Tibial nerve (tissue), 4 donors: ENCODE measurements around the gene HDGF. TPM values are rescaled to one million over a fixed set of nuclear protein-coding genes. Genes with fewer than 3 reads are reported as not detected.

ENCODE experiments used
- DNase-seq, 2 donors: peaks; one replicate each; pipeline ENCODE4 v3.0.0-alpha.2; 2019; ENCODE audit warnings: low spot score in 2 of 2
- H3K27ac ChIP-seq, 4 donors: fragments of 200-600 bp; sonication (generic) in 3 of 4; one replicate each; pipeline ENCODE4 v1.5.1; 2017 to 2019; ENCODE audit warnings: mild to moderate bottlenecking in 1 of 4
- H3K27me3 ChIP-seq, 2 donors: fragments of 200-600 bp; sonication (generic) in 1 of 2; one replicate each; pipeline versions ENCODE4 v1.5.1 to v1.6.0; 2017 to 2019
- H3K36me3 ChIP-seq, 3 donors: fragments of 200-600 bp; sonication (generic); one replicate each; pipeline ENCODE4 v1.5.1; 2018 to 2019
- H3K4me1 ChIP-seq, 4 donors: fragments of 200-600 bp; sonication (generic) in 3 of 4; one replicate each; pipeline ENCODE4 v1.5.1; 2017 to 2019
- H3K4me3 ChIP-seq, 4 donors: fragments of 200-600 bp; sonication (generic) in 3 of 4; one replicate each; pipeline ENCODE4 v1.5.1; 2017 to 2019; ENCODE audit warnings: mild to moderate bottlenecking in 1 of 4, moderate library complexity in 1 of 4
- H3K9me3 ChIP-seq, 4 donors: fragments of 200-600 bp; sonication (generic) in 3 of 4; one replicate each; pipeline ENCODE4 v1.5.1; 2017 to 2019
- EP300 ChIP-seq, 2 donors: sonication (generic); formaldehyde crosslinking; IDR thresholded peaks; one replicate each; pipeline ENCODE4 v1.6.1; 2017; ENCODE audit warnings: antibody characterized with exemption in 2 of 2, mild to moderate bottlenecking in 1 of 2
- POLR2A ChIP-seq, 2 donors: fragments of 450-650 bp; IDR thresholded peaks; one replicate each; pipeline ENCODE4 v1.6.1; 2017; ENCODE audit warnings: antibody characterized with exemption in 2 of 2, mild to moderate bottlenecking in 2 of 2, moderate library complexity in 2 of 2
- WGBS, 2 donors: methylation state at CpG; one replicate each; pipeline ENCODE4 v1.1.5; 2018; 5-methylcytosine and 5-hydroxymethylcytosine counted together
- total RNA-seq, 4 donors: library from RNA; depleted of rRNA; stranded (reverse); fragments of >200 nt; gene quantifications; one replicate each; pipeline ENCODE4 v1.1.0, GENCODE V29; 2016
- TF ChIP-seq, protein P1 (sequence below), 5 experiments: fragments of 200-600 bp in 3 of 5; fragments of 450-650 bp in 2 of 5; sonication (generic) in 3 of 5; IDR thresholded peaks; one replicate each; pipeline ENCODE4 v1.5.1; 2016 to 2019; ENCODE audit warnings: antibody characterized with exemption in 5 of 5, mild to moderate bottlenecking in 3 of 5, moderate library complexity in 2 of 5

HDGF gene
- total RNA-seq, 4 donors from 2014 or later: 120 to 177 (median 157) TPM

DNA sequence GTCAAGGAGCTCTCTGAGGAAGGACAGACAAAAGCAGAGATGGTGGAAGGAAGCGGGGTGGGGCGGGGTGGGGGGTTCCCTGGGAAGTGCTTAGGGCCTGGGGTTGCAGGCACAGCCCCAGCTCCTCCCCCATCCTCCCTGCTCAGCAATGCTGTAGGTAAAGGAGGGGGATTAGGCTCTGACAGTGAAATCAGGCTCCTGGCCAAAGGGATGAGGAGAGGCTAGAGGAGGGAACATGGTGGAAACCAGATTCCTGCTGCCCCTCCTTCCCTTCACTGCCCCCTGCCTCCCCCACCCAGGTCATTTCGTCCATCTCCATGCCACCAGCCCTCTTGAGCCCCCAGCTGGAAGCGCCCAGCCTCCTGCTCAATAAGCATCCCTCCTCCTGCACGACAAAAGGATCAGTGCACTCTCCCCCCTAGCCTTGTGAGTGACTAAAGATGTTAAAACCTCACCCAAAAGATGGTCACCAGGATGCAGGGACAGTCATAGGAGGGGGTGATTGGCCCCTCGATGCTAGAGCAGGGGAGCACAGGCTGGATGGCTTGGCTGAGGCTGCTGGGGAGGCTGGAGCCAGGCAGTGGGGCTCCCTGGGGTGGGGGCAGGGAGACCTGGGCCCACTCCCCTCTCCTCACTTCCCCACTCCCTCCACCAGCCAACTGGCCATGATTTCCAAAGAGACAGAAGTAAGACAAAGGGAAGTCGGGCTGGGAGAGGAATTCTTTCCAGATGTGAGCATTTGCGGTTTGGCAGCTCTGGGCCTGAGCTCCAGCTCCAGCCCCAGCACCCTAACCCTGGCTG lies 43.9 kb downstream of the HDGF start:
- Histone ChIP-seq H3K9me3 (no peaks in the 10 kb centered on the region), H3K27ac (peak overlapping the region in 2 of 4 donors; percentile 86 to 89), H3K36me3 (no peaks in the 10 kb centered on the region), H3K4me1 (peaks cover 0 to 93% (median 36%) of the 10 kb centered on the region in 4 donors), H3K27me3 (peaks cover 0 to 23% of the 10 kb centered on the region in 2 donors), H3K4me3 (no peak overlapping the region)
- TF ChIP-seq EP300 (IDR thresholded peaks at IDR 0.05): no peak
- TF ChIP-seq, protein P1, sequence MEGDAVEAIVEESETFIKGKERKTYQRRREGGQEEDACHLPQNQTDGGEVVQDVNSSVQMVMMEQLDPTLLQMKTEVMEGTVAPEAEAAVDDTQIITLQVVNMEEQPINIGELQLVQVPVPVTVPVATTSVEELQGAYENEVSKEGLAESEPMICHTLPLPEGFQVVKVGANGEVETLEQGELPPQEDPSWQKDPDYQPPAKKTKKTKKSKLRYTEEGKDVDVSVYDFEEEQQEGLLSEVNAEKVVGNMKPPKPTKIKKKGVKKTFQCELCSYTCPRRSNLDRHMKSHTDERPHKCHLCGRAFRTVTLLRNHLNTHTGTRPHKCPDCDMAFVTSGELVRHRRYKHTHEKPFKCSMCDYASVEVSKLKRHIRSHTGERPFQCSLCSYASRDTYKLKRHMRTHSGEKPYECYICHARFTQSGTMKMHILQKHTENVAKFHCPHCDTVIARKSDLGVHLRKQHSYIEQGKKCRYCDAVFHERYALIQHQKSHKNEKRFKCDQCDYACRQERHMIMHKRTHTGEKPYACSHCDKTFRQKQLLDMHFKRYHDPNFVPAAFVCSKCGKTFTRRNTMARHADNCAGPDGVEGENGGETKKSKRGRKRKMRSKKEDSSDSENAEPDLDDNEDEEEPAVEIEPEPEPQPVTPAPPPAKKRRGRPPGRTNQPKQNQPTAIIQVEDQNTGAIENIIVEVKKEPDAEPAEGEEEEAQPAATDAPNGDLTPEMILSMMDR (IDR thresholded peaks at IDR 0.05): no peak
- TF ChIP-seq POLR2A (IDR thresholded peaks at IDR 0.05): no peak
- DNase-seq: peak in 1 of 2 donors; percentile 41
- WGBS, 2 donors: 52 to 53% methylated on average over 8 of the region's 8 CpGs

DNA sequence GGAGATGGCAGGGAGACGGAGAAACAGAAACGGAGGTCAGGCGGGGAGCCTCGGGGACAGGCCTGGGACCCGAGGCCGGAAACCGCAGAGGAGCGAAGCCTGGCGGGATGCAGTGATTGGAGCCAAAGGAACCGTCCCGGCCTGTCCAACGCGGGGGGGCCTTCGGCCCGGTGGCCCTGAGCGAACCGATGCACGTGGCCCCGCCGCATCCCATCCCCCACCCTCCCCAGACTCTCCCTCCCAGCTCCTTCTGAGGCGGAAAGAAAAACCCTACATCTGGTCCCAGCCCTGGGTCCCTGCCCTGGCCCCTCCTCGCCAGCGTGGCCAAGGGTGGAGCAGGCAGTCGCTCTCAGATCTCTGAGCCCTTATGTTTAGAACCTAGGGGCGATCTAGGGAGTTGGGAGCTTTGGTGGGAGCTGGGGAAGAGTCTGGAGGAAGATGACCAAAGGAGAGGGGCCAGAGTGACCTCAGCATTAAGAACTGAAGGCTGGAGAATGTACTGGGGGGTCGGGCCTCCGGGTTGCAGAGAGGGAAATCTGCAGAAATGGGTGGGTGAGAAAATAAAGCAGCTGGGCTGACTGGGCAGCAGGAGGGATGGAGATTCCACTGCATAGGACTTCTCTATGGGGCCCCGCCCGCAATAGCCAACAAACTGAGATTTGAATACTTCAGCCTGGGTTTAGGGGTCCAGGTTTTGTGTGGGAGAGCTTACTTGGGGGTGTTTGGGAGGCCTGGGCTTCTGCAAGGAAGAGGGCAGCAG lies 44.6 kb downstream of the HDGF start:
- TF ChIP-seq EP300 (IDR thresholded peaks at IDR 0.05) (no peak), POLR2A (IDR thresholded peaks at IDR 0.05) (no peak)
- TF ChIP-seq, protein P1 (IDR thresholded peaks at IDR 0.05): no peak
- Histone ChIP-seq H3K36me3 (no peaks in the 10 kb centered on the region), H3K4me3 (peak overlapping the region; percentile 35 to 58 (median 46)), H3K4me1 (peaks cover 0 to 87% (median 36%) of the 10 kb centered on the region in 4 donors), H3K27ac (peak overlapping the region; percentile 31 to 89 (median 68)), H3K27me3 (peaks cover 0 to 23% of the 10 kb centered on the region in 2 donors), H3K9me3 (no peaks in the 10 kb centered on the region)
- peak; percentile 60 to 63 for DNase-seq
- 5% methylated on average over 29 of the region's 29 CpGs for WGBS, 2 donors

DNA sequence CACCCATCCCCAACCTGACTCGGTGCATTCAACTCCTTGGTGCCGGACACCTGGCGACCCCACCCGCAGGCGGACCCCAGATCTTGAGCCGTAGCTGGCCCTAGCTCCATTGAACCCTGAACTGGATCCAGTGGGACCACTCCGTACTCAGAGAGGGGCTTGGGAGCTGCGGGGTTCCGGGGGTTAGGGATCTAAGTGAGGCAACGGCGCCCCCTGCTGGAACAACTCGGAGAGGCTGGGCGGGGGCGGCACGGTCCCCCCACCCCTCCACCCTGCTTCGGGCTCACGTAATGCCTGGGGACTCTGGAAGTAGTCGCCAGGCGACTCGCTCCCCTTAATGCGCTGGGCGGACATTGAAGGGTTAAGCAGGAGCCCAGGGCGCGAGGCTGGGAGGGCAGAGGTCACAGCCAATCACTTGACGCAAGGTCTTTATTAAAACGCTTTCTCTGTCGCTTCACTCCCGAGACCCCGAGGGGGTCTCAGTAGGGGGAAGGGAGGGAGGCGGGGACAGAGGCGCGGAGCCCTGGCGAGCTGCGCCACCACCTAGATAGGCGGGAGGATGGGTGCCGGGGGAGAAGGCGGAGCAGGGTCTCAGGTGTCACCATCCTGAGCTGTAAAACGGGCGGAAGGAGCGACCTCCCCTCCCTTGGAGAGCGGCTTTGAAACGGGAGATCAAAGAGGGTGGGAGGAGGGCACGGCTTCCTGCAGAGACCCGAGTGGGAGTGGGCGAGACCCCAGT lies 45.4 kb downstream of the HDGF start:
- H3K27me3 ChIP-seq: peaks cover 0 to 23% of the 10 kb centered on the region in 2 donors
- peak; percentile 49 to 68 for DNase-seq
- 1% methylated on average over 31 to 45 of the region's 45 CpGs for WGBS, 2 donors
- peak overlapping the region; percentile 35 to 58 (median 46) for H3K4me3 ChIP-seq
- TF ChIP-seq, protein P1 (IDR thresholded peaks at IDR 0.05): peak; percentile 69 to 88 (median 76)
- no peak for TF ChIP-seq POLR2A (IDR thresholded peaks at IDR 0.05)
- no peaks in the 10 kb centered on the region for H3K9me3 ChIP-seq
- H3K27ac ChIP-seq: peak overlapping the region; percentile 31 to 89 (median 68)
- H3K4me1 ChIP-seq: peaks cover 0 to 82% (median 36%) of the 10 kb centered on the region in 4 donors
- no peaks in the 10 kb centered on the region for H3K36me3 ChIP-seq

DNA sequence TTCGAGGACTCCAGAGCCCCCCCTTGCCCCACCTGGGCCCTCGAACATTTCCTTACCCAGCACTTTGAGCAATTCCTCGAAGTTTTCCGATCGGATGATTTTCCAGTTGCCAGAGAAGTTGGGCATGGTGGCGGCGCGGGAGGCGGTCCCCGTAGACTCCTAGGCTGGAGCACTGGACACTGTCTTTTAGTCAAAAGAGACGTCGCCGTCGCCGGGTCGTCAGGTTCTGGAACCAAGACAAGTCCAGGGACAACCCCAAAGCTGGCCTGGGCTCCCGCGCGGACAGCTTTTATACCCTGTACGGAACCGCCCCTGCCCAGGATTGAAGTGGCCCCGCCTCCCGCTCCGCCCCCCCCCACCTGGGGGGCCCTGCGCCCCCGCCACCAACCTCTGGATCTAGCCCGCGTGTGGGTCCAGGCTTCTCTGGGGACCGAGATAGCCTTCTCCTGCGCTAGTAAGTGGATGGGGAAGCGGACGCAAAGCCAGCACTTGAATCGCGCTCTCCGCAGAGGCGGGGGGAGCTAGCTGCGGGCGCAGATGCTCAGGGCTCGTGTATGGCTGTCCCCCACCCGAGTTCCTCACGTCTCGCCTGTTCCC lies 46.1 kb downstream of the HDGF start, which contains the start of gene CRABP2:
Gene CRABP2, minus strand, starts transcription at position 263 of the 597 bp plus-strand sequence. Its CDS starts 137 bp downstream, at position 126.
- no peak for DNase-seq
- Histone ChIP-seq H3K27me3 (peaks cover 0 to 23% of the 10 kb centered on the region in 2 donors), H3K4me1 (peaks cover 0 to 75% (median 36%) of the 10 kb centered on the region in 4 donors)

More for the DNA sequence above, 46.1 kb downstream of the HDGF start, which contains the start of gene CRABP2:
- no peaks in the 10 kb centered on the region for H3K9me3 ChIP-seq
- TF ChIP-seq, protein P1 (IDR thresholded peaks at IDR 0.05): no peak
- TF ChIP-seq POLR2A (IDR thresholded peaks at IDR 0.05) (no peak), EP300 (IDR thresholded peaks at IDR 0.05) (no peak)
- H3K36me3 ChIP-seq: peaks cover 0 to 4% (median 0%) of the 10 kb centered on the region in 3 donors
- peak within 1 kb of the TSS; percentile 31 to 89 (median 68) for H3K27ac ChIP-seq
- 2% methylated on average over 31 to 38 of the region's 42 CpGs for WGBS, 2 donors
- H3K4me3 ChIP-seq: peak within 1 kb of the TSS; percentile 35 to 58 (median 46)
